D721Med (cell line): ENCODE data around the gene HENMT1.

Experiments used
- DNase-seq: peaks from one replicate; pipeline ENCODE4 v3.0.0; 2011; ENCODE audit warnings: low spot score; ENCODE audit not compliant: insufficient read length
- FAIRE-seq: peaks from 2 replicates; lab custom pipeline; 2011; peaks lifted over from hg19 to GRCh38; lab: Jason Lieb, UNC
- TF ChIP-seq, protein P1 (sequence below): IDR thresholded peaks from 2 replicates; pipeline ENCODE4 v1.5.1; 2012; ENCODE audit warnings: mild to moderate bottlenecking, control low read depth; ENCODE audit not compliant: insufficient read depth; ENCODE audit errors: missing control alignments

HENMT1 gene

DNA sequence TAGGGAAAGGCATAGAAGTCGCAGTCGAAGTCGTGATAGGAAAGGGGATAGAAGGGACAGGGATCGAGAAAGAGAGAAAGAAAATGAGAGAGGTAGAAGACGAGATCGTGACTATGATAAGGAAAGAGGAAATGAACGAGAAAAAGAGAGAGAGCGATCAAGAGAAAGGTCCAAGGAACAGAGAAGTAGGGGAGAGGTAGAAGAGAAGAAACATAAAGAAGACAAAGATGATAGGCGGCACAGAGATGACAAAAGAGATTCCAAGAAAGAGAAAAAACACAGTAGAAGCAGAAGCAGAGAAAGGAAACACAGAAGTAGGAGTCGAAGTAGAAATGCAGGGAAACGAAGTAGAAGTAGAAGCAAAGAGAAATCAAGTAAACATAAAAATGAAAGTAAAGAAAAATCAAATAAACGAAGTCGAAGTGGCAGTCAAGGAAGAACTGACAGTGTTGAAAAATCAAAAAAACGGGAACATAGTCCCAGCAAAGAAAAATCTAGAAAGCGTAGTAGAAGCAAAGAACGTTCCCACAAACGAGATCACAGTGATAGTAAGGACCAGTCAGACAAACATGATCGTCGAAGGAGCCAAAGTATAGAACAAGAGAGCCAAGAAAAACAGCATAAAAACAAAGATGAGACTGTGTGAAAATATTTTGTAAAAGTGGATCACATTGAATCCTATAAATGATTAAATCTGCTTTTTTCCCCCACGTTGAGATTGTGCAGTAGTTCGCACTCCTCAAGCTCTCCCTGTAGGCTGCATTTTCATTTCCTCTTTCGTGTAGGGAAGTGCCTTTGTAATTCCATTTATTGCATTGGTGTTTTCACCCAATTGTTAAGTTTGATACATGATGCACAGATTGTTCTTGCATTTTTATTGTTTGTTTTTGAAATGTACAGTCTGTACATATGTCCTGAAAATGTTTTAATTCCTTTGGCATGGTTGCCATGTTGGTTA, 38.8 kb upstream of the HENMT1 start:
- FAIRE-seq: no peak
- TF ChIP-seq, protein P1, sequence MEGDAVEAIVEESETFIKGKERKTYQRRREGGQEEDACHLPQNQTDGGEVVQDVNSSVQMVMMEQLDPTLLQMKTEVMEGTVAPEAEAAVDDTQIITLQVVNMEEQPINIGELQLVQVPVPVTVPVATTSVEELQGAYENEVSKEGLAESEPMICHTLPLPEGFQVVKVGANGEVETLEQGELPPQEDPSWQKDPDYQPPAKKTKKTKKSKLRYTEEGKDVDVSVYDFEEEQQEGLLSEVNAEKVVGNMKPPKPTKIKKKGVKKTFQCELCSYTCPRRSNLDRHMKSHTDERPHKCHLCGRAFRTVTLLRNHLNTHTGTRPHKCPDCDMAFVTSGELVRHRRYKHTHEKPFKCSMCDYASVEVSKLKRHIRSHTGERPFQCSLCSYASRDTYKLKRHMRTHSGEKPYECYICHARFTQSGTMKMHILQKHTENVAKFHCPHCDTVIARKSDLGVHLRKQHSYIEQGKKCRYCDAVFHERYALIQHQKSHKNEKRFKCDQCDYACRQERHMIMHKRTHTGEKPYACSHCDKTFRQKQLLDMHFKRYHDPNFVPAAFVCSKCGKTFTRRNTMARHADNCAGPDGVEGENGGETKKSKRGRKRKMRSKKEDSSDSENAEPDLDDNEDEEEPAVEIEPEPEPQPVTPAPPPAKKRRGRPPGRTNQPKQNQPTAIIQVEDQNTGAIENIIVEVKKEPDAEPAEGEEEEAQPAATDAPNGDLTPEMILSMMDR: no peak

DNA sequence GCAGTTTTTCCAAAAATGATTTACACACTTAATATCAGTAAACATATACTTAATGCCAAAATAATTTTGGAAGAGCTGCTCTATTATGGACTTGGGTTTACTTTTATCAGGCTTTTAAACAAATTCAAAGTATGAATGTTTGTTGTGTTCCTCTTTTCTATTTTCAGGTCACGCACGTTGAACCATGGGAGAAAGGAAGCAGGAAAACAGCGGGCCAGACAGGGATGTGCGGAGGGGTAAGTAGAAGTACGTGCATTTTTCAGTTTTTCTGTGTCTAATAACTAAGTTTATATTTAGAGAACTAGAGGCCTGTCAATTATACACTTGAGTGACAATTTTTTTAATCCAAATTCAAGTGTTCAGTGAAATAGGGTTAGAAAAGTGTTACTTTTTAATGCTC, 34.6 kb upstream of the HENMT1 start:
- FAIRE-seq: no peak
- TF ChIP-seq, protein P1: no peak
- no peak for DNase-seq

More for the DNA sequence above, 38.8 kb upstream of the HENMT1 start:
- DNase-seq: no peak

DNA sequence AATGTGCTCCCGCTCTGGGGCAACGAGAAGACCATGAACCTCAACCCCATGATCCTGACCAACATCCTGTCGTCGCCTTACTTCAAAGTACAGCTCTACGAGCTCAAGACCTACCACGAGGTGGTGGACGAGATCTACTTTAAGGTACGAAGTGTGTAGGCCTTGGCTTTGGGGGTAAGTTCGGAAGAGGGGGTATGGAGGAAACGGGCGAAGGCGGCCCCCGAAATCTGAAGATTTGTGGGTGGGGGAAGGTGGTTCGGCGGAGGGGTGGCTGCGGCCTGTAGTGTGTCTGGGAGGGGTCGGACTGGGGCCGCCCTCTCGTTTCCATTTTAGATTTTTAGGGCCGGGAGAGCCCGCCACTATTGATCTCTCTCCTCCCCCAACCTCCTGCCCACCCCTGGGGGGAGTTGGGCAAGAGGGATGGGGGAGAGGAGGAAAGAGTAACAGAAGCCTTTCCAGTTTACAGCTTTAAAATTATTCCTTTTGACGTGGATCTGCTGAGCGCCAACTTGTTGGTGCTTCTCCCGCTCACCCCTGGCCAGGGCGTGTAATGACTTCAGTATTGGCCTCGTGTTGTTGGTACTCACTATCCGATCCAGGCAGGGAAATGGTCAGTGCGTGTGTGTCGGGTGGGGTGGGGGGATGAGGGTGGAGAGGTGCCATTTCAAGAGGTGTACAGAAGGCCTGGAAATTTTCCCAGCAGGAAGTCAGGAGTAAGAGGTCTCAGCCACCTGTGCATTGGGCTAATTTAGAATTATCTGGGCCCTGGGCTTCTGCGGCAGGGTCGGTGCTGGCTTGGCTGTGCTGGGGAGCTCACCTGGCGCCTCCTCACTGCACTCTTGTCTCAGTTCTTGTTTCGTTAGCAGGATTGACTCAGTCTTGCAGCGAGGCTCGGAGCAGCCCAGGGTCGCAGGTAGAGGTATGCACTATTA, 32.1 kb upstream of the HENMT1 start:
- TF ChIP-seq, protein P1: peak; percentile 31
- FAIRE-seq: no peak
- DNase-seq: no peak

DNA sequence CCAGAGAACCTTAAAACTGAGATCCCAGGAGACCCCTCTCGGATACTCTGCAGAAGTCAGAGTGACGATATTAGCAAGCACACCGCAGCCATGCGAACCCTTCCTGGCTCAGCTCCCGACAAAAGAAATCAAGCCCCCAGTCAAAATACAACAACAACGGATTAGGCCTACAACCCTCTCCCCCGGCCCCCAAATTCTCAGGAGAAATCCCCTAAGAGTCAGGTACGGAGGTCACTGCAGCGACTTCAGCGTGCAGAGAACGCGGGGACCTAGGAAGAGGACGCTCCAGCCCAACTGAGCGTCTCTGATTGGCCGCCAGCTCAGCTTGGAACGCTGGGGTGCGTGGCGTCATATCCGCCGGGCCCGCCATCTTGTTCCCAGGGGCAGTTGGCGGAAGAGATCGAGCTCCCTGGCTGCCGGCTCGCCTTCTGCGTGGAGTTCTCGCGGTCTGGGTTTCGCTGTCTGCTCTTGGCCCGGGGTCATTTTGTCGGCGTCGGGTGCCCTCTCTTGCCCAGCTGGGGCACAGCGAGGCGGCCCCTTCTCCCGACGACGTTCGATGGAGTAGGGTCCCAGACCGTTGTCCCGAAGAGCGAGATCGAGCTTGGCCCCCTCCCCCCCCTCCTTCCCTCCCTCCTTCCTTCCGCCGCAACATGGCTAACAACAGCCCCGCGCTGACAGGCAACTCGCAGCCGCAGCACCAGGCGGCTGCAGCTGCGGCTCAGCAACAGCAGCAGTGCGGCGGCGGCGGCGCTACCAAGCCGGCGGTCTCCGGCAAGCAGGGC, 31.2 kb upstream of the HENMT1 start, which contains the start of gene PRPF38B:
Gene PRPF38B, plus strand, starts transcription at position 369 of the 782 bp plus-strand sequence. Its CDS starts 282 bp downstream, at position 651.
- DNase-seq (peak; percentile 80), FAIRE-seq (no peak)
- TF ChIP-seq, protein P1: no peak

DNA sequence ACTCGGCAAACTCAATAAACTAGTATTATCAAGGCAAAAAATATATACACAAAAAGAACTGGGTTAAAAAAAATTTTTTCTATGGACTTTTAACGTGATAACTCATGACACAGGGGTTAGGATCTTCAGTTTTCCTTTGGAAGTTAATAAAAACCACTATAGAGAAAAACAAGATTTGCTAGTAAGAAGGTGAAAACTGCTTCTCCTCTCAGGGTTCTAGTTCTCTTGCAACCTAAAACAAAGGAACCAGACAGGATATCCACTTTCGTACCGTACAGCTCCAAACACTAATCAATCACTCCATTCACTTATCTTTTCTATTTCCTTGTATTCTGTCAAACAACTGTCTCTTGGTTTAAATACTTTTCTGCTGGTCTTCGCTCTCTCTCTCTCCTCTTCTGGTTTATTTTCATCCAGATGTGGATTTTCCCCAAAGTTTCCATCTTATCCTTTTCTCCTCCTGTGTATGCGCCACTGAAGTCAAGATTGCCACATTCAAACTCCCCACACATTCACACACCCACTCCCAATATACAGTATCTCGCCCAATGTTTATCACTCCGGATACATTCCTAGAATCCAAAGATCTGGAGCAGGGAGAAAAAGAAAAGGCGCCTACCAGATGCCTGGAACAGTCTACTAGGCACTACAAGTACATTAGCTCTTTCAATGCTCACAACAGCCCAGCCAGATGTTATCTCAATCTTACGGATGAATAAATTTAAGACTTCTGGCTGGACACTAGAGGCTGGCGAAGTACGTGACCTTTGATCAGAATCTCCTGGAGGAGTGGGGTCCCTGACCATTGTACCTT, 30.4 kb upstream of the HENMT1 start:
- no peak for FAIRE-seq
- TF ChIP-seq, protein P1: no peak
- no peak for DNase-seq
